ENCODE data around the gene BEND7.

BEND7 gene

DNA sequence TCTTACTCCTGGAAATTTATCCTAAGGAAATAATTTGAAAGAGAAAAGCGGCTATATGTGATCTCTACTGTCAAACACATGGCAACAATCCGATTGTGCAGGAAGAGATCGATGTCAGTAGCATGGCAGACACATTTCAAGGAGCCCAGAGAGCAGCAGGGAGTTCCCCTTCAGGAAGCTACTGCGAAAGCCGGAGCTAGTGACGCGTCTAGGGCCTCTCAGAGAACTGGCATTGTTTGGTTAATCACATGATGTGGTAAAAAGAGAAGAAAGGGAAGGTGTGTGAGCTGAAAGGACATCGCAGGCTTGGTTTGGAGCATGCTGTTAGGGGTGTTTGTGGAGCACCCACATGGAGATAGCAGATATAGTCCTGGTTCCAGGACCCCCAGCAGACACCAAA lies 74.9 kb downstream of the BEND7 start:
- no peaks in the 10 kb centered on the region for H3K27me3 ChIP-seq (ENCODE audit: insufficient read depth, low read depth)
- no peaks in the 10 kb centered on the region for H3K4me1 ChIP-seq (ENCODE audit: low read depth, poor library complexity, severe bottlenecking)
- H3K4me3 ChIP-seq (IDR thresholded peaks at IDR 0.05; ENCODE audit: insufficient read depth, low read depth, low read length) = no peak overlapping the region
- no peaks in the 10 kb centered on the region for H3K36me3 ChIP-seq (ENCODE audit: insufficient read depth)
- H3K79me2 ChIP-seq (ENCODE audit: insufficient read depth, low read depth) = no peaks in the 10 kb centered on the region
- H3K9ac ChIP-seq = no peak overlapping the region
- H2AFZ ChIP-seq (ENCODE audit: low read depth) = no peak overlapping the region
- H3K27ac ChIP-seq = no peak overlapping the region
- TF ChIP-seq CTCF (conservative IDR thresholded peaks at IDR 0.05; ENCODE audit: low read depth, low read length) = no peak
- no peaks in the 10 kb centered on the region for H4K20me1 ChIP-seq (ENCODE audit: insufficient read depth)
- H3K4me2 ChIP-seq = no peak overlapping the region

DNA sequence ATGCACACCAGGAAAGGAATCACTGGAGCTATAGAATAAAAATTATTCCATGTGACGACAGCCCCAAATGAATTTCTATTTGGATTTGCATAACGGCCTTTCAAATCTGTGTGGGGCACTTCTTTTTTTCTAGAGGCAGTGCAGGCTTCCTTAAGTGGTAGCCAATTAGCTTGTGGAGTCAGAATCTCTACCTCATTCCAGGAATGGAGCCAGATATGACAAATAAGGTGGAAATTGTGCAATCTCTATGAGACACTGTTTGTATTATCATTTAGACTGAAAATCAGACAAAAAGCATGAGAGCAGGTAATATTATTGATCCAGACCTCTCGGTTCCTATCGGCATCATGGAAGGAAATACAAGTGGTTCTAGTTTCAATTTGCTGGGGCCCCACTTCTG lies 78.7 kb downstream of the BEND7 start:
- Histone ChIP-seq H3K79me2 (ENCODE audit: insufficient read depth, low read depth) (no peaks in the 10 kb centered on the region), H3K4me2 (no peak overlapping the region), H3K9ac (no peak overlapping the region), H3K4me1 (ENCODE audit: low read depth, poor library complexity, severe bottlenecking) (no peaks in the 10 kb centered on the region), H3K36me3 (ENCODE audit: insufficient read depth) (no peaks in the 10 kb centered on the region), H3K27me3 (ENCODE audit: insufficient read depth, low read depth) (no peaks in the 10 kb centered on the region), H4K20me1 (ENCODE audit: insufficient read depth) (no peaks in the 10 kb centered on the region), H3K27ac (no peak overlapping the region), H2AFZ (ENCODE audit: low read depth) (no peak overlapping the region), H3K4me3 (IDR thresholded peaks at IDR 0.05; ENCODE audit: insufficient read depth, low read depth, low read length) (no peak overlapping the region)
- TF ChIP-seq CTCF (conservative IDR thresholded peaks at IDR 0.05; ENCODE audit: low read depth, low read length) = no peak

- H3K4me2 ChIP-seq = no peak overlapping the region
- H4K20me1 ChIP-seq (ENCODE audit: insufficient read depth) = no peaks in the 10 kb centered on the region
- no peak for TF ChIP-seq CTCF (conservative IDR thresholded peaks at IDR 0.05; ENCODE audit: low read depth, low read length)
- no peaks in the 10 kb centered on the region for H3K36me3 ChIP-seq (ENCODE audit: insufficient read depth)
- H3K4me3 ChIP-seq (IDR thresholded peaks at IDR 0.05; ENCODE audit: insufficient read depth, low read depth, low read length) = no peak overlapping the region
- H3K27ac ChIP-seq = no peak overlapping the region
- H2AFZ ChIP-seq (ENCODE audit: low read depth) = no peak overlapping the region
- H3K9ac ChIP-seq = no peak overlapping the region
- no peaks in the 10 kb centered on the region for H3K27me3 ChIP-seq (ENCODE audit: insufficient read depth, low read depth)
- H3K79me2 ChIP-seq (ENCODE audit: insufficient read depth, low read depth) = no peaks in the 10 kb centered on the region
- no peaks in the 10 kb centered on the region for H3K4me1 ChIP-seq (ENCODE audit: low read depth, poor library complexity, severe bottlenecking)
These were observed 79.5 kb downstream of the BEND7 start for GRCh38 chr10:13449296-13449695.

DNA sequence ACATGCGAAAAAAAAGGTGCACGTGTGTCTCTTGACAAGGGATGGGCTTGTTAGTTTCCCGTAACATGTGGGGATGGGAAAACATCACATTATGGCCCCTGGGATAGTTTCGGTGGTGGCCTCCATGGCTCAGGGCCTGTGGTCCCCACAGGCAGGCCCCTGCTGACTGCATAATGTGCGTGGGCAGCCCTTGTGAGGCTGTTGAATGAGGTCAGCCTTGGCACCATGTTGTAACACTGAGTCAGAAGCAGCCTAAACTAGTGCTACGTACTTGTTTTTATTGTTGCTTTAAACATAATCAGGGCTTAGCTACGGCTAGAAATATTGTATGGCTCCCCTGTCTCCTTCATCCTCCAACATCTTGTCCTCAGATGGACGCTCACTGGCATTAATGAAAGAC lies 80.6 kb downstream of the BEND7 start:
- Histone ChIP-seq H3K27ac (no peak overlapping the region), H3K27me3 (ENCODE audit: insufficient read depth, low read depth) (no peaks in the 10 kb centered on the region), H3K79me2 (ENCODE audit: insufficient read depth, low read depth) (no peaks in the 10 kb centered on the region), H3K4me2 (no peak overlapping the region), H2AFZ (ENCODE audit: low read depth) (no peak overlapping the region), H3K36me3 (ENCODE audit: insufficient read depth) (no peaks in the 10 kb centered on the region), H3K9ac (no peak overlapping the region), H3K4me1 (ENCODE audit: low read depth, poor library complexity, severe bottlenecking) (no peaks in the 10 kb centered on the region), H3K4me3 (IDR thresholded peaks at IDR 0.05; ENCODE audit: insufficient read depth, low read depth, low read length) (no peak overlapping the region), H4K20me1 (ENCODE audit: insufficient read depth) (no peaks in the 10 kb centered on the region)
- no peak for TF ChIP-seq CTCF (conservative IDR thresholded peaks at IDR 0.05; ENCODE audit: low read depth, low read length)
